Activated naive CD8-positive, alpha-beta T cell (primary cell): ENCODE results near the gene ZNF319.

Experiments
- H3K27ac Mint-ChIP-seq: one replicate; pipeline ENCODE4 v1.8.0; 2021; ENCODE audit warnings: mixed read lengths
- H3K27me3 Mint-ChIP-seq: one replicate; pipeline ENCODE4 v1.8.0; 2021; ENCODE audit warnings: mixed read lengths
- H3K36me3 Mint-ChIP-seq: one replicate; pipeline ENCODE4 v1.8.0; 2021; ENCODE audit warnings: mixed read lengths
- H3K4me1 Mint-ChIP-seq: one replicate; pipeline ENCODE4 v1.8.0; 2021; ENCODE audit warnings: low read depth, mixed read lengths
- H3K4me3 Mint-ChIP-seq: one replicate; pipeline ENCODE4 v1.8.0; 2021; ENCODE audit warnings: mild to moderate bottlenecking, mixed read lengths
- H3K9me3 Mint-ChIP-seq: one replicate; pipeline ENCODE4 v1.8.0; 2021; ENCODE audit warnings: low read depth, mixed read lengths

The ZNF319 gene

DNA sequence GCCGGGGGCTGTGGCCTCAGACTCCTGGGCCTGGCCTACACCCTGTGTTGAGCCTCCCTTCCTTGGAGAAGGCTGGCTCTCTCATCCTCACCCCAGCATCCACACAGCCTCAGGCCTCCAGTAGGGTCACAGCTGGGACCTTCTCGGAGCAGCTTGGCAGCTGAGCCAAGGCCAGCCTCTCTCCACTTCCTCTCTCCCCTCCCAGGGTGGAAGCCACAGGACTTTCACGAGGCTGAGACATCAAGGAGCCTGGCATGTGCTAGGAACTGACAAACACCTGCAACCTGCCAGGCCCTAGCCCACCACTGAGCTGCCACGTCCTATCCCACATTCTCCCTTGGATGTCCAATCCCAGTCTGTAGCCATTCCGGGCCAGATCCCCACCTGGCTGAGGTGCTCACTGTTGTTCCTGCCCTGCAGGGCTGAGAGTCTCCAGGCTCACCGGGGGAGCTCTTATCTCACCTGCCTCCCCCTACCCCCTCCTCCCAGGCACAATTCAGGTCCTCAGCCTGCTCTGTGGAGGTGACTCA lies 28.1 kb upstream of the ZNF319 start:
- H3K27ac Mint-ChIP-seq, result no peak overlapping the region
- peaks cover 10% of the 10 kb centered on the region for H3K4me1 Mint-ChIP-seq
- no peaks in the 10 kb centered on the region for H3K9me3 Mint-ChIP-seq
- no peaks in the 10 kb centered on the region for H3K27me3 Mint-ChIP-seq
- H3K36me3 Mint-ChIP-seq, result no peaks in the 10 kb centered on the region
- no peak overlapping the region for H3K4me3 Mint-ChIP-seq

DNA sequence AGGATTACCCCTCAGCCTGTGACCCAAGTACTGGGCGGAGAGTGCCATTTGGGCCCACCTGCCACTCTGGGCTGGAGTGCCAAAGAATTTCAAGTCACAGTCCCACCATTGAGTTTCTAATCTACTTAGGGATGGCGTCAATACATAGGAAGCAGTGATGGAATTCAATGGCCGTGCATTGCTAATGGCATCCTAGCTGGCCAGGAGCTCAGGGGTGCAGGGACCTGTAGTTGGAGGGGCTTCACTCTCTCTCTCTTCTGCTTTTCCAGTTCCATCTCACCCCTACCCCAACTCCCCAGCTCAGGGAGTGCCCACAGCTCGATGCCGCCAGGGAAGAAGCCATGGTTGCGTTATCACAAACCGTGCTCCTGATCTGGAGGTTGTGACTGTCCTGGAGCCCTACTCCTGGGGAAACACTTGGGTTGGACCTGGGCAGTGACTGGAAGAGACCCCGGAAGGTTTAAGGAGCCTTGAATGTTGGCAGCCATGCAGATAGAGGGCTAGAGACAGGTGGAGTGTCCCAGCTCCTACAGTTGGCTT lies 27.5 kb upstream of the ZNF319 start:
- H3K9me3 Mint-ChIP-seq, result no peaks in the 10 kb centered on the region
- H3K4me1 Mint-ChIP-seq, result peaks cover 10% of the 10 kb centered on the region
- H3K4me3 Mint-ChIP-seq, result peak overlapping the region; percentile 20
- no peaks in the 10 kb centered on the region for H3K36me3 Mint-ChIP-seq
- H3K27me3 Mint-ChIP-seq, result no peaks in the 10 kb centered on the region
- no peak overlapping the region for H3K27ac Mint-ChIP-seq

DNA sequence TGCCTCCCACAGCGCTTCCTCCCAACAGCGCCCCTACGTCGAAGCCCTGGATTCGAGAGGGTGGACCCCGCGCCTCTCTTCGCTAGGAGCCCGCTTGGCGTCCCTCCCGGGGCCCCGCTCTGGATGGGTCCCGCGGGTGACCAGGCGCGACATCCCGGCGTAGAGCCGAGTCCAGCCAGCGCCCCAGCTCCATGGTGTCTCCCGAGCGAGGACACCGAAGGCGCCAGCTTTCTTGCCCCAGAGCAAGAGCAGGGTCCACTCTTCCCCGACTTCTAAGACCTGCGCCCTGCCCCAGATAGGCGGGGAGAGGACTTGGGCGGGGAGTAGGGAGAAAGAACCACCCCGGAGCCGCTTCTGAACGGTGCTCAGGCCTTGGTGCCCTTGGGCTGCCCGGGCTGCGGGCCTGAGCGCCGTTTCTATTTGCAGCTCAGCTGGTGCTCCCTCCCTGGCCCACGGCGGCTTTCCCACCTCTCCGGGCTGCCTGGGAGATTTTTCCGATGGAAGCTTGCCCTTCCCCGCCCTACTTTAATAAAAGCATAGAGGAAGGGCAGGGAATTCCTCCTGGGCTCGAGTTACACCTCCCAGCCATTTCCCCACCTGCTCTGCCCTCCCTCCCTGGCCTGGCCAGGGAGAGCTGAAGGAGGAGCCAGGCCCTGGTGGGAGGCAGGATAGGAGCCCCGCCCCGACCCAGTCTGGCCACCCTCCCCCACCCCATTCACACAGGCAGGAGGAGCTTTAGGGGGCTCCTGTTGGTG lies 26.9 kb upstream of the ZNF319 start:
- Mint-ChIP-seq H3K36me3 (no peaks in the 10 kb centered on the region), H3K9me3 (no peaks in the 10 kb centered on the region), H3K27ac (no peak overlapping the region), H3K4me3 (peak overlapping the region; percentile 54), H3K4me1 (peaks cover 10% of the 10 kb centered on the region), H3K27me3 (no peaks in the 10 kb centered on the region)

DNA sequence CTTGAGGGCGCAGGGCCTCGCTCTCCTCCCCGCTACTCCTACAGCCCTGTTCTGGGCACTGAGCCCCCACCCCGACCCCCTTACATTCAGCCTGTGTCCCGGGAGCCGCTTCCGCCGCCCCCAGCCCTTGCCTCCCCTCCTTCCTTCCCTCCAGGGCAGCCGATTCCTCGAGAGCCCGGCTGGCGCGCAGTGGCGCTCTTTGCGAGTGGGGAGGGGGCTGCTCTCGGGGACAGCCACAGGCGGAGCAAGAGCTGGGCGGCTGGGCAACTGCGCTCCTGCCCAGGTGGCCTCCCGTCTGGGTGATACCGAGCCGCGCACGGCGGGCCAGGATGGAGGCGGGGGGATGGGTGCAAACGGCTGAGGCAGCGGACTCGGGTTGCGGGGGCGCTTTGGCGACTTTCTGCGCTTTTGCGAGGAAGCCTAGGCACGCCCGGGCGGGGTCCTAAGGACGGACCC lies 26.3 kb upstream of the ZNF319 start:
- no peak overlapping the region for H3K27ac Mint-ChIP-seq
- no peaks in the 10 kb centered on the region for H3K9me3 Mint-ChIP-seq
- H3K4me1 Mint-ChIP-seq, result peaks cover 10% of the 10 kb centered on the region
- H3K36me3 Mint-ChIP-seq, result no peaks in the 10 kb centered on the region
- H3K4me3 Mint-ChIP-seq, result peak overlapping the region; percentile 54
- no peaks in the 10 kb centered on the region for H3K27me3 Mint-ChIP-seq

DNA sequence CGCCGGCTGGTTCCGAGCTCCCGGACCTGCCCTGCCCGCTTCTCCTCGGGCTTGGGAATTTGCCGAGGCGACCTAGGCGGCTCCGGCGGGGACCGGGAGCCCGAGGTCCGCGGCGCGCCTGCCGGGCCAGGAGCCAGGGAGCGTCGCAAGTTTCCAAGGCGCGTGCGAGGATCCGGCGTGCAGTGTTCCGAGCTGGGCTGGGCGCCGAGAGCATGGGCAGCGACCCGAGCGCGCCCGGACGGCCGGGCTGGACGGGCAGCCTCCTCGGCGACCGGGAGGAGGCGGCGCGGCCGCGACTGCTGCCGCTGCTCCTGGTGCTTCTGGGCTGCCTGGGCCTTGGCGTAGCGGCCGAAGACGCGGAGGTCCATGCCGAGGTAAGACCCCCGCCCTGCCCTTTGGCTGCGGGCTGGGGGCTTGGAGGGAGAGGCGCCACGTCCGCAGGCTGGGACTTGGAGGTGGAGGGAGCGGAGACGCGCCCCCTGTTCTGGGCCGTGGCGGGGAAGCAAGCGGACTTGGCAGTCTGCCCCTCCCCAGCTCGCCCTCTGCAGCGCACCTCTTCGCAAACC lies 25.8 kb upstream of the ZNF319 start:
- Mint-ChIP-seq H3K27me3 (no peaks in the 10 kb centered on the region), H3K36me3 (no peaks in the 10 kb centered on the region), H3K27ac (no peak overlapping the region), H3K4me3 (peak overlapping the region; percentile 54), H3K4me1 (peaks cover 10% of the 10 kb centered on the region), H3K9me3 (no peaks in the 10 kb centered on the region)

DNA sequence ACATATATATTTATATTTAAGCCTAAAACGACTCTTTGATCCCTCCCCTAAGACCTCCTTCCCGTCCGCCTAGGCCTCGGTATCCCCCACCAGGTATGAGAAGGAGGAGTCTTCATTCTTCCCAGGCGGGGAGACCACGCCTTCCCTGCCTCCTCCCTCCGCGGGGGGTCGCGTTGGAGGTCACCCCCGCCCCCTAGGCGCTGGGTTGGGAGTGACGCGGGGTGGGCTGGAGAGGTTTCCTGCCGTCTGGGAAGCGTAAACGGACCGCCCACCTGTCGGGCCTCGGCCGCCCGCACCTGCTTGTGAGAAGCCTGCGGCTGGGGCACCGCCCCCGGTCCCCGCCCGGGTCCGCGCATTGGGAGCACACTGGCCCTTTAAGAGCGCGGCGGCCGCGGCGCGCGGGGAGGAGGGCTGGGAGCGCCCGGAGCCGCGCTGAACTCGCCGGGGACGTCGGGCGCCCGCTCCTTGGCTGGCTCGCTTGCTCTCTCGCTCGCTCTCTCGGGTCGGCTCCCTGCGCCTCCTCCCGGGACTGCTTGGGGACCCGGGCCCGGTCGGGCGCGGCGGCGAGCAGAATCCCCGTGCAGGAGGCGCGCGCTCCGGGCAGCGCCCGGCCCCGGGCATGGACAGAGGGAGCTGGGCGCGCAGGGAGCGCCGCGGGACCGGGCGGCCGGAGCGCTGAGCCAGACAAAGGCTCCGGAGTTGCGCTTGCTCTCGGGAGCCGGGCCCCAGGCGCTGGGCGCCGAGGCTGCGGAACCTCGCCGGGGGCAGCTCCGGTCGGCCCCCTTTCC lies 25.1 kb upstream of the ZNF319 start, which contains the start of gene MMP15:
Gene MMP15 (plus strand): TSS at position 404 of the 788 bp plus-strand sequence. CDS start 597 bp downstream, outside the sequence.
- no peaks in the 10 kb centered on the region for H3K9me3 Mint-ChIP-seq
- no peaks in the 10 kb centered on the region for H3K27me3 Mint-ChIP-seq
- H3K27ac Mint-ChIP-seq, result peak within 1 kb of the TSS; percentile 83
- H3K4me1 Mint-ChIP-seq, result peaks cover 13% of the 10 kb centered on the region
- no peaks in the 10 kb centered on the region for H3K36me3 Mint-ChIP-seq
- H3K4me3 Mint-ChIP-seq, result peak within 1 kb of the TSS; percentile 91

DNA sequence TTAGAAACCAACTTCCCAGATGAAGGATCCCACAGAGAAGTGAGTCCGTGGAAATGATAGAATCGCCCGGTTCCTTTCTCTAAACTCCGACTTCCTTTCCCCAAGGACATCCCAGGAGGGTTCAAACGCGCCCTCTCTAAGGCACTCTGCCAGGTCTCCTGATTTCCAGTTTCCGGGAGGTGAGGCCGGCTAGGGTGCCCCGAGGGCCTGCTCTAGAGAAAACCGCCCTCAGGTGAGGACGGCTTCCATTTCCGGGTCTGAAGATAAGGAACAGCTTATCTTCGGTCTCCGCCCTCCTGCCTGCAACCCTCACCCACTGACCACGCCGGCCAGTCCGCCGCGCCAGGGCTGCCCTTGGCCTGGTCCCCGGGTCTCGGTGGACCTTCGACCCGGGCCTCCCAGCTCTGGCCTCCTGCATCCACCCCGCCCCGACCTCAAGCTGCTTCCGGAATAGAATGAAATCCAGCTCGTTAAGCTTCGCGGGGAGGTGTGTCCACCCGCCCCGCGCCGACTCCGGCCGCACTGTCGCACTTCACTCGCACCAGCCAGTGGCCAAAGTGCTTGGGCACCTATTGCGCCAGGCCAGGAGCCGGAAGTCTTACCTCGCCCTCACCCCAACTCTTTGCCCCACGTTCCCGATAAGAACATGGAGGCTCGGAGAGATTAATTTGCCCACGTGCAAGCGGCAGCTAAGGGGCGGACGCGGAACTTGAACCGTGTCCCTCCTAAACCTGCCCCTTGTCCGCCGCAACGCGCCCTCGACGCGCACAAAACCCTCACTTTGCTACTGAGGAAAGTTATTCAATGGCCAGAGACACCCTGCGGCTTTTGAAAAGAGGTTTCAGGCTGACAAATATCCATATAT lies 24.2 kb upstream of the ZNF319 start:
- peak overlapping the region; percentile 83 for H3K27ac Mint-ChIP-seq
- no peaks in the 10 kb centered on the region for H3K36me3 Mint-ChIP-seq
- H3K4me1 Mint-ChIP-seq, result peaks cover 18% of the 10 kb centered on the region
- peak overlapping the region; percentile 91 for H3K4me3 Mint-ChIP-seq
- no peaks in the 10 kb centered on the region for H3K9me3 Mint-ChIP-seq
- no peaks in the 10 kb centered on the region for H3K27me3 Mint-ChIP-seq

DNA sequence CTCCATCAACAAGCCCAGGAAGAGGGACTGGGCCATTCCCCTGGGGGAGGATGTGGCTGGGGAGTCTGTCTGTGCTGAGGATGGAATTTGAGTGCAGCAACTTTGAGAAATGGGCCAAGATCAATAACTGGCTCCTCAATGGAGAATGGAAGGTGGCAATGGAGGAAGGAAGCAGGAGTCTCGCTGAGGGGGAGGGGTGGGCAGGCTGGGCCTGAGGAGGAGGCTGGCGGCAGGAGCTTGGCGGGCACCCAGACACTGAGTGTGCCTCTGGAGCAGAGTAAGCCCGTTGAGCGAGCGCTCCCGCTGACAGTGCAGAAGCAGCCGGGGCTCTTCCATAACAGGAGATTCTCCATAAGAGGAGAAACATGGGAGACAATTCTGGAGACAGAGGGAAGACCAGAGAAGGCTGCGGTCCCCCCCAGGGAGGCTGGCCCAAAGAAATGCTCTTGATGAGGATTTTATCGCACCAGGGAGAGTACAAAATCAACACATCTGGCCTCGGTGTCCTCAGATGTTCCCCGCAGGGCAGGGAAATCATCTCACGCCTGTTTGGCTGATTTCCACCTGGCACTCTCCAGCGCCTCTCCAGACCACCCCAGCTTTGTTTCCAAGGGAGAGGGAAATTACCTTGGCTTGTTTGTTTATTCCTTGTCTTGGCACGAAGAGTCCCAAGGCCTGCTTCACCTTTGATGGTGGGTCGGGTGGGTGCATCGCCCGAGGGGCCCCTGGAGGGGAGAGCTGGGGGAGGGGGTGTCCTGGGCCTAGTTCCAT lies 22.3 kb upstream of the ZNF319 start:
- H3K27me3 Mint-ChIP-seq, result no peaks in the 10 kb centered on the region
- peaks cover 16% of the 10 kb centered on the region for H3K4me1 Mint-ChIP-seq
- no peaks in the 10 kb centered on the region for H3K9me3 Mint-ChIP-seq
- no peaks in the 10 kb centered on the region for H3K36me3 Mint-ChIP-seq
- H3K27ac Mint-ChIP-seq, result no peak overlapping the region
- peak overlapping the region; percentile 56 for H3K4me3 Mint-ChIP-seq

DNA sequence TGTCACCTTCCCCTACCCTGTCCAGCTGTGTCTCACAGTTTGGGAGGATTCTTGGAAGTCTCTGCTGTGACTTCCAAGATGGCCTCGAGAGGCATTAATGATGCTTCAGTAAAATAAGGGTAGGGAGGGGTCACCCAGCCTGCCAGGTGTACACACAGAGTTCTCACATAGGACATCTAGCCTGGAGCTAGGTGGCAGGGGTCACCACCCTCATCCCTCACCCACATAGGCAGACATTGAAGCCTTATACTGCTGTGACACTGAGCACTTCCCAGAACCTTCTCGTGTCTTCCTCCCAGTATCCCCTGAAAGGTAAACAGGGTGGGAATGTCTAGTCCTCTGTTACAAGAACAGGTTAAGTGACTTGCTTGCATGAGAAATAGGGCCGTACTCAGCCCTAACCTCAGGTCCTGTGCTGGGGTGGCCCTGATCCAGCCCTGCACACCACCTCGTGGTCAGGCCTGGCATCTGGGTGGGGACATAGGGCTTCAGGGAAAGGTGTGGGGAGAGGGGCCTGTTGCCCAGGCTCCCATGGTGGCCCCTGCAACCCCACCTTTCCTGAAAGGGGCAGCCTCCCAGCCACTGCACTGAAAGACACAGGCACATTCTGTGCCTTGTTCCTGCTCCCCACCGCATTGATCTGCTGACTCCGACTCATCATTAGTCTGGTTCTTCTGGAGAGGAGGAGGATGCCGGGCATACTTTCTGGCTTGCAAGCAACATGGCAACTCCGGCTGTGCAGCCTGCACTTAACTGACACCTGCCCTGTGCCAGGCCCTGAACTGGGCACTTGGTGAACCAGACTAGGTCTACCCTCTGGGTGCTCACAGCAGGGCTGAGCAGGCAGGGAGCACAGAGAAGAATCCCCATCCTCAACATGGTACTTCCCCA lies 21.4 kb upstream of the ZNF319 start:
- peaks cover 16% of the 10 kb centered on the region for H3K4me1 Mint-ChIP-seq
- no peak overlapping the region for H3K27ac Mint-ChIP-seq
- no peaks in the 10 kb centered on the region for H3K27me3 Mint-ChIP-seq
- H3K9me3 Mint-ChIP-seq, result no peaks in the 10 kb centered on the region
- peak overlapping the region; percentile 56 for H3K4me3 Mint-ChIP-seq
- H3K36me3 Mint-ChIP-seq, result no peaks in the 10 kb centered on the region

DNA sequence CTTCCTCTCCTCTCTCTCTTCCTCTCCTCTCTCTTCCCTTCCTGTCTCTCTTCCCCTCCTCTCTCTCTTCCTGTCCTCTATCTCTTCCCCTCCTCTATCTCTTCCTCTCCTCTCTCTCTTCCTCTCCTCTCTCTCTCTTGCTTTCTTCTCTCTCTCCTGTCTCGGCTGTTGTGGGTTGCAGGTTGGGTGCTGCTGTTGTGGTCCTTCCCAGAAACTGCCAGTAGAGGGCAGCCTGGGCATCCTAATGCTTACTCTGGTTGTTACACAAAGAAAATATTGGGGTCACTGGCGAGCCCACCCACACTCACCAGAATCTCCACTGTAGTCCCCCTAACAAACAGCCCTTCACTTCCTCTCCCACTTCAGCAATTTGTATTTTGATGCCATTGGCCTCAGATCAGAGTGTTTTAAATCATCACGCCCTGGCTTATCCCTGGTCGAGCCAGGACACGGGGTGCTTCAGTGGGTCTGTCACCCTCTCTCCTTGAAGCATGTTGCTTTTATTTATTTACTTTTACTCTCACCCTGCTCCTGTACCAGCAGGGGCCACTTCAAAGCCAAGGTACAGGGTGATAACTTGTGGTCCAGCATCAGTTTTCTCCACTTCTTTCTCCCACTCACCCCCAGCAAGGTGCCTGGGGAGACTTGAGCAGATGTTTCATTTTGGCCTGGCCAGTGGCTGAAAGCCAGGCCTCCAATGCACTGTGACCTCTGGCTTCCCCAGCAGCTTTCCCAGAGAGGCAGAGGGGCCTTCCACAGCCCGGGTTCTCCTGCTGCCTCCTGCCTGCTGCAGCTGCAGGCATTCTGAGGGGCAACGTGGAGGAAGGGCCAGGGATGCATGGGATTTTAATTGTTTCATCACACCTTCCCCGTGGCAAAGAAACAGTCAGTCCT lies 20.4 kb upstream of the ZNF319 start:
- Mint-ChIP-seq H3K4me1 (peaks cover 16% of the 10 kb centered on the region), H3K36me3 (no peaks in the 10 kb centered on the region), H3K27ac (peak overlapping the region; percentile 8), H3K9me3 (no peaks in the 10 kb centered on the region), H3K4me3 (no peak overlapping the region), H3K27me3 (no peaks in the 10 kb centered on the region)

DNA sequence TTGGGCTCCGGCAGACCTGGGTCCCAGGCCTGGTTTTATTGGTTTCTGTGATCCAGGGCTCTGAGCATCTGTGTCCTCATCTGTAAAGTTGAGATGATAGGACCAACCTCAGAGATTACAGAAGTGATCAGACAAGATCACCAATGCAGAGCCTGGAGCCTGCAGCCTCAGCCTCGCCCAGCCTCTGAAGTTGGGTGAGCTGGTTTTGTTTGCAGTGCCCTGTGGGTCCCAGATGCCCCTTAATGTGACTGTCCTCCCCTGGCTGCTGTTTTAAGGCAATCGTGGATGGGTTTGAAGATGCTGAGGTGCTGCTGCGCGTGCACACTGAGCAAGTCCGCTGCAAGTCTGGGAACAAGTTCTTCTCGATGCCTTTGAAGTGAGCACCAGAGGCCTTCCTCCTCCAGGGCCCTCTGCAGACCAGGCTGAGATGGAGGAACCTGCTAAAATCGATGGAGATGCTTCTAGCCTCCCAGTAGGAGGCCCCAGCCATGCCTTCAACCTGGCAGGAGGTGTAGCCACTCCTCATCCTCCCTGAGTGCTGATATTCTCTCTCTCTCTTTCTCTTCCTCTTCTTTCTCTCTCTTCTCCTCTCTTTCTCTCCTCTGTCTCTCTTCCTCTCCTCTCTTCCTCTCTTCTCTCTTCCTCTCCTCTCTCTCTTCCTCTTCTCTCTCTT lies 19.5 kb upstream of the ZNF319 start:
- Mint-ChIP-seq H3K4me1 (peaks cover 15% of the 10 kb centered on the region), H3K36me3 (no peaks in the 10 kb centered on the region), H3K27ac (no peak overlapping the region), H3K4me3 (no peak overlapping the region), H3K9me3 (no peaks in the 10 kb centered on the region), H3K27me3 (no peaks in the 10 kb centered on the region)

DNA sequence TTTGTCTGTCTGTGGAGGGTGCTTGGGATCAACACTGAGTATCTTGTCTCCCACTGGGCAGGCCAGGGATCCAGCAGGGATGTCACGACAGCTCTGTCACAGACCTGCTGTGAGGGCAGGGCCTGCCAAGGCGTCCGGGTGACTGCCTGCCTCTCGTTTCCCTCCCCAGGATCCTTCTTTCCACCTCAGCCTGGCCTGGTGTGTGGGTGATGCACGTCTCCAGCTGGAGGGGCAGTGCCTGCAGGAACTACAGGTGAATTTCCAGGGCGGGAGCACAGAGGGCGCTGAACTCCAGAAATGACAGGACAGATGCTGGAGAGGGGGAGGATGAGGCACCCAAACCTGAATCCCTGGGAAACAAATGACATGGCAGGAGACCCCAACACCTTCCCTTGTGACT lies 18.3 kb upstream of the ZNF319 start:
- H3K27me3 Mint-ChIP-seq, result no peaks in the 10 kb centered on the region
- no peaks in the 10 kb centered on the region for H3K36me3 Mint-ChIP-seq
- no peak overlapping the region for H3K4me3 Mint-ChIP-seq
- no peak overlapping the region for H3K27ac Mint-ChIP-seq
- no peaks in the 10 kb centered on the region for H3K9me3 Mint-ChIP-seq
- H3K4me1 Mint-ChIP-seq, result peaks cover 8% of the 10 kb centered on the region
